ENCODE results near the gene ZNF423. TPM values are rescaled to one million over a fixed set of nuclear protein-coding genes. Genes with fewer than 3 reads are reported as not detected.

Gene ZNF423
- total RNA-seq, 2 experiments from 2014 or later, result not detected

GRCh38 chr16:49742428-49743202 is 113.3 kb downstream of the ZNF423 start:
- intact Hi-C loops (cut with micrococcal nuclease), result no loop called here
- CTCF ChIA-PET, result no interaction called here
- Mint-ChIP-seq H3K4me3 (no peak overlapping the region), H3K9me3 (no peaks in the 10 kb centered on the region), H3K27ac (no peak overlapping the region), H3K36me3 (ENCODE audit: low read depth) (no peaks in the 10 kb centered on the region), H3K27me3 (peaks cover 5% of the 10 kb centered on the region), H3K4me1 (ENCODE audit: low read depth) (no peaks in the 10 kb centered on the region)
- ATAC-seq, result no peak
- no peak for DNase-seq
- POLR2A ChIA-PET, result no interaction called here
- no peak for TF ChIP-seq CTCF (IDR thresholded peaks at IDR 0.05)

GRCh38 chr16:49740256-49740655 is 115.7 kb downstream of the ZNF423 start:
- no peaks in the 10 kb centered on the region for H3K27me3 Mint-ChIP-seq
- intact Hi-C loops (cut with micrococcal nuclease), result no loop called here
- H3K9me3 Mint-ChIP-seq, result no peaks in the 10 kb centered on the region
- ChIA-PET CTCF (no interaction called here), POLR2A (no interaction called here)
- no peak for TF ChIP-seq CTCF (IDR thresholded peaks at IDR 0.05)
- no peak for DNase-seq
- H3K4me1 Mint-ChIP-seq (ENCODE audit: low read depth), result no peaks in the 10 kb centered on the region
- H3K27ac Mint-ChIP-seq, result no peak overlapping the region
- no peaks in the 10 kb centered on the region for H3K36me3 Mint-ChIP-seq (ENCODE audit: low read depth)
- no peak for ATAC-seq
- no peak overlapping the region for H3K4me3 Mint-ChIP-seq

GRCh38 chr16:49739381-49739780 is 116.5 kb downstream of the ZNF423 start:
- CTCF ChIA-PET, result no interaction called here
- Mint-ChIP-seq H3K9me3 (no peaks in the 10 kb centered on the region), H3K4me1 (ENCODE audit: low read depth) (no peaks in the 10 kb centered on the region), H3K36me3 (ENCODE audit: low read depth) (no peaks in the 10 kb centered on the region), H3K27ac (no peak overlapping the region), H3K4me3 (no peak overlapping the region), H3K27me3 (no peaks in the 10 kb centered on the region)
- DNase-seq, result no peak
- intact Hi-C loops (cut with micrococcal nuclease), result no loop called here
- no peak for ATAC-seq
- POLR2A ChIA-PET, result no interaction called here
- no peak for TF ChIP-seq CTCF (IDR thresholded peaks at IDR 0.05)

GRCh38 chr16:49738832-49739231 is 117.1 kb downstream of the ZNF423 start:
- POLR2A ChIA-PET, result no interaction called here
- H3K36me3 Mint-ChIP-seq (ENCODE audit: low read depth), result no peaks in the 10 kb centered on the region
- no peaks in the 10 kb centered on the region for H3K4me1 Mint-ChIP-seq (ENCODE audit: low read depth)
- no peaks in the 10 kb centered on the region for H3K9me3 Mint-ChIP-seq
- no peak overlapping the region for H3K27ac Mint-ChIP-seq
- no peak for TF ChIP-seq CTCF (IDR thresholded peaks at IDR 0.05)
- DNase-seq, result no peak
- no peak overlapping the region for H3K4me3 Mint-ChIP-seq
- H3K27me3 Mint-ChIP-seq, result no peaks in the 10 kb centered on the region
- no peak for ATAC-seq
- CTCF ChIA-PET, result no interaction called here
- intact Hi-C loops (cut with micrococcal nuclease), result no loop called here

GRCh38 chr16:49738001-49738400 is 117.9 kb downstream of the ZNF423 start:
- ATAC-seq, result no peak
- TF ChIP-seq CTCF (IDR thresholded peaks at IDR 0.05), result no peak
- intact Hi-C loops (cut with micrococcal nuclease), result no loop called here
- CTCF ChIA-PET, result no interaction called here
- H3K27me3 Mint-ChIP-seq, result no peaks in the 10 kb centered on the region
- no peaks in the 10 kb centered on the region for H3K36me3 Mint-ChIP-seq (ENCODE audit: low read depth)
- H3K27ac Mint-ChIP-seq, result no peak overlapping the region
- H3K9me3 Mint-ChIP-seq, result no peaks in the 10 kb centered on the region
- DNase-seq, result no peak
- no peak overlapping the region for H3K4me3 Mint-ChIP-seq
- POLR2A ChIA-PET, result no interaction called here
- no peaks in the 10 kb centered on the region for H3K4me1 Mint-ChIP-seq (ENCODE audit: low read depth)

All from activated CD8-positive, alpha-beta T cell treated with anti-CD3 and anti-CD28 coated beads for 36 hours (primary cell).